Transverse colon (tissue), 4 donors: ENCODE results near the gene STK24. TPM values are rescaled to one million over a fixed set of nuclear protein-coding genes. Genes with fewer than 3 reads are reported as not detected.

Source experiments
- DNase-seq: peaks from one replicate; pipeline ENCODE4 v3.0.0-alpha.2; 2019
- H3K27ac ChIP-seq, 4 donors: fragments of 200-600 bp; sonication (generic); 2 replicates each; pipeline ENCODE4 v1.5.1; 2016 to 2018; ENCODE audit warnings: inconsistent platforms in 4 of 4
- H3K27me3 ChIP-seq: fragments of 200-600 bp; sonication (generic); 2 replicates; pipeline ENCODE4 v1.5.1; 2017; ENCODE audit warnings: inconsistent platforms
- H3K36me3 ChIP-seq, 4 donors: fragments of 200-600 bp; sonication (generic); 2 replicates each; pipeline ENCODE4 v1.5.1; 2017 to 2019; ENCODE audit warnings: inconsistent platforms in 4 of 4
- H3K4me1 ChIP-seq, 4 donors: fragments of 200-600 bp; sonication (generic); 2 replicates each; pipeline ENCODE4 v1.5.1; 2017 to 2020; ENCODE audit warnings: inconsistent platforms in 4 of 4
- H3K4me3 ChIP-seq, 4 donors: fragments of 200-600 bp; sonication (generic); 1 replicate in 1 of 4; 2 replicates in 3 of 4; pipeline versions ENCODE4 v1.5.1 to v1.6.1; 2017 to 2019; ENCODE audit warnings: inconsistent platforms in 4 of 4
- H3K9me3 ChIP-seq, 2 donors: fragments of 200-600 bp; sonication (generic); 2 replicates each; pipeline ENCODE4 v1.5.1; 2017 to 2019; ENCODE audit warnings: inconsistent platforms in 2 of 2
- CTCF ChIP-seq, 5 experiments: fragments of 200-600 bp in 3 of 5; fragments of 450-650 bp in 2 of 5; sonication (generic) in 3 of 5; IDR thresholded peaks; 1 replicate in 2 of 5; 2 replicates in 3 of 5; pipeline ENCODE4 v1.5.1; 2016 to 2017; ENCODE audit warnings: antibody characterized with exemption in 5 of 5, inconsistent platforms in 3 of 5, mild to moderate bottlenecking in 2 of 5, moderate library complexity in 1 of 5
- EP300 ChIP-seq: sonication (generic); formaldehyde crosslinking; IDR thresholded peaks from one replicate; pipeline ENCODE4 v1.6.1; 2017; ENCODE audit warnings: antibody characterized with exemption, low read depth
- POLR2A ChIP-seq: fragments of 450-650 bp; IDR thresholded peaks from one replicate; pipeline ENCODE4 v1.6.1; 2016; ENCODE audit warnings: antibody characterized with exemption, mild to moderate bottlenecking, moderate library complexity
- POLR2AphosphoS5 ChIP-seq, 3 donors: sonication (generic); formaldehyde crosslinking; IDR thresholded peaks; one replicate each; pipeline ENCODE4 v1.6.1; 2016; ENCODE audit warnings: antibody characterized with exemption in 3 of 3
- WGBS, 2 donors: methylation state at CpG; one replicate each; pipeline ENCODE4 v1.1.5; 2018; ENCODE audit warnings: low coverage in 1 of 2; 5-methylcytosine and 5-hydroxymethylcytosine counted together
- in situ Hi-C, 4 donors: fragments of 200-750 bp; cut with MboI; loops; one replicate each; pipeline versions ENCODE4 v1.15.0 to v1.15.1; 2017; ENCODE audit warnings: low sequenced_read_pairs in 3 of 4, low pct_ligation_motif_present in 1 of 4, low pct_unique_long_range_greater_than_20kb in 1 of 4
- intact Hi-C: fragments of 100-400 bp; cut with DNase I; formaldehyde crosslinking; loops from one replicate; pipeline ENCODE4 v1.15.1; 2023; ENCODE audit warnings: low total_unique reads
- total RNA-seq, 4 donors: library from RNA; depleted of rRNA; stranded (reverse); fragments of >200 nt; gene quantifications; one replicate each; pipeline ENCODE4 v1.1.0, GENCODE V29; 2016

Gene STK24
- total RNA-seq, 4 donors from 2014 or later = 87.2 to 152 (median 131) TPM

- Histone ChIP-seq H3K27ac (peak overlapping the region in 2 of 4 donors; percentile 51 to 75), H3K4me3 (no peak overlapping the region), H3K4me1 (peaks cover 46 to 83% (median 60%) of the 10 kb centered on the region in 4 donors), H3K27me3 (no peaks in the 10 kb centered on the region), H3K9me3 (no peaks in the 10 kb centered on the region), H3K36me3 (no peaks in the 10 kb centered on the region)
- TF ChIP-seq POLR2A (no peak), POLR2AphosphoS5 (IDR thresholded peaks at IDR 0.05) (no peak), CTCF (IDR thresholded peaks at IDR 0.05) (no peak), EP300 (no peak)
- WGBS, 2 donors = 78% methylated on average over 2 of the region's 2 CpGs; no CpG with 5 or more reads in 1 of the 2 donors
- in situ Hi-C loops (no loop called here), intact Hi-C loops (no loop called here)
- no peak for DNase-seq
These were observed 71.7 kb downstream of the STK24 start for GRCh38 chr13:98505217-98505616.

- Histone ChIP-seq H3K4me3 (no peak overlapping the region), H3K27ac (peak overlapping the region; percentile 51 to 77 (median 63)), H3K4me1 (peaks cover 40 to 75% (median 52%) of the 10 kb centered on the region in 4 donors), H3K9me3 (no peaks in the 10 kb centered on the region), H3K27me3 (no peaks in the 10 kb centered on the region), H3K36me3 (peaks cover 0 to 4% (median 0%) of the 10 kb centered on the region in 4 donors)
- DNase-seq = no peak
- in situ Hi-C loops = no loop called here
- intact Hi-C loops = no loop called here
- 75 to 76% methylated on average over 5 to 12 of the region's 12 CpGs for WGBS, 2 donors
- TF ChIP-seq EP300 = no peak
- no peak for TF ChIP-seq POLR2A
- TF ChIP-seq POLR2AphosphoS5 (IDR thresholded peaks at IDR 0.05) = no peak
- TF ChIP-seq CTCF (IDR thresholded peaks at IDR 0.05) = no peak
These were observed 72.4 kb downstream of the STK24 start for GRCh38 chr13:98504371-98504963.

- intact Hi-C loops (no loop called here), in situ Hi-C loops (no loop called here)
- H3K4me1 ChIP-seq = peaks cover 39 to 70% (median 47%) of the 10 kb centered on the region in 4 donors
- no peak for DNase-seq
- WGBS, 2 donors = 26 to 60% methylated on average over 1 of the region's 1 CpG
- no peaks in the 10 kb centered on the region for H3K27me3 ChIP-seq
- no peaks in the 10 kb centered on the region for H3K9me3 ChIP-seq
- no peak overlapping the region for H3K4me3 ChIP-seq
- H3K36me3 ChIP-seq = peaks cover 0 to 7% (median 0%) of the 10 kb centered on the region in 4 donors
- H3K27ac ChIP-seq = peak overlapping the region; percentile 51 to 77 (median 63)
- no peak for TF ChIP-seq POLR2A
- TF ChIP-seq POLR2AphosphoS5 (IDR thresholded peaks at IDR 0.05) = no peak
- no peak for TF ChIP-seq EP300
- TF ChIP-seq CTCF (IDR thresholded peaks at IDR 0.05) = no peak
These were observed 72.9 kb downstream of the STK24 start for GRCh38 chr13:98504029-98504351.

- no peak overlapping the region for H3K4me3 ChIP-seq
- peaks cover 0 to 7% (median 0%) of the 10 kb centered on the region in 4 donors for H3K36me3 ChIP-seq
- TF ChIP-seq CTCF (IDR thresholded peaks at IDR 0.05) (no peak), POLR2AphosphoS5 (IDR thresholded peaks at IDR 0.05) (no peak), POLR2A (no peak), EP300 (no peak)
- no peaks in the 10 kb centered on the region for H3K27me3 ChIP-seq
- peak overlapping the region; percentile 51 to 77 (median 63) for H3K27ac ChIP-seq
- in situ Hi-C loops = no loop called here
- H3K4me1 ChIP-seq = peaks cover 38 to 64% (median 42%) of the 10 kb centered on the region in 4 donors
- intact Hi-C loops = no loop called here
- no peak for DNase-seq
- 55% methylated on average over 6 to 10 of the region's 10 CpGs for WGBS, 2 donors
- no peaks in the 10 kb centered on the region for H3K9me3 ChIP-seq
These were observed 73.5 kb downstream of the STK24 start for GRCh38 chr13:98503175-98504028.
